NB4 (cell line): ENCODE measurements around the gene PCNX3.

ENCODE experiments used
- DNase-seq: peaks from one replicate; pipeline ENCODE4 v3.0.0; 2010; ENCODE audit warnings: low read depth
- H3K4me3 ChIP-seq: one replicate; pipeline ENCODE4 v1.5.1; 2011; ENCODE audit warnings: mild to moderate bottlenecking, low read depth, low read length, moderate library complexity
- CTCF ChIP-seq: IDR thresholded peaks from one replicate; pipeline ENCODE4 v1.5.1; 2012; ENCODE audit warnings: low read depth, low read length
- MYC ChIP-seq: IDR thresholded peaks from 2 replicates; pipeline ENCODE4 v1.6.1; 2011; ENCODE audit warnings: low read depth, low read length
- POLR2A ChIP-seq: IDR thresholded peaks from 2 replicates; pipeline ENCODE4 v1.6.1; 2011; ENCODE audit warnings: mild to moderate bottlenecking; ENCODE audit not compliant: insufficient read length; ENCODE audit errors: extremely low read depth
- TF ChIP-seq, protein P1 (sequence below): IDR thresholded peaks from 2 replicates; pipeline ENCODE4 v1.6.1; 2011; ENCODE audit warnings: low read depth, low read length

Gene PCNX3

GRCh38 chr11:65649656-65650546, 34.3 kb downstream of the PCNX3 start:
- no peak overlapping the region for H3K4me3 ChIP-seq
- TF ChIP-seq POLR2A (no peak), CTCF (no peak), MYC (no peak)
- TF ChIP-seq, protein P1, sequence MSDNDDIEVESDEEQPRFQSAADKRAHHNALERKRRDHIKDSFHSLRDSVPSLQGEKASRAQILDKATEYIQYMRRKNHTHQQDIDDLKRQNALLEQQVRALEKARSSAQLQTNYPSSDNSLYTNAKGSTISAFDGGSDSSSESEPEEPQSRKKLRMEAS = no peak
- no peak for DNase-seq

DNA sequence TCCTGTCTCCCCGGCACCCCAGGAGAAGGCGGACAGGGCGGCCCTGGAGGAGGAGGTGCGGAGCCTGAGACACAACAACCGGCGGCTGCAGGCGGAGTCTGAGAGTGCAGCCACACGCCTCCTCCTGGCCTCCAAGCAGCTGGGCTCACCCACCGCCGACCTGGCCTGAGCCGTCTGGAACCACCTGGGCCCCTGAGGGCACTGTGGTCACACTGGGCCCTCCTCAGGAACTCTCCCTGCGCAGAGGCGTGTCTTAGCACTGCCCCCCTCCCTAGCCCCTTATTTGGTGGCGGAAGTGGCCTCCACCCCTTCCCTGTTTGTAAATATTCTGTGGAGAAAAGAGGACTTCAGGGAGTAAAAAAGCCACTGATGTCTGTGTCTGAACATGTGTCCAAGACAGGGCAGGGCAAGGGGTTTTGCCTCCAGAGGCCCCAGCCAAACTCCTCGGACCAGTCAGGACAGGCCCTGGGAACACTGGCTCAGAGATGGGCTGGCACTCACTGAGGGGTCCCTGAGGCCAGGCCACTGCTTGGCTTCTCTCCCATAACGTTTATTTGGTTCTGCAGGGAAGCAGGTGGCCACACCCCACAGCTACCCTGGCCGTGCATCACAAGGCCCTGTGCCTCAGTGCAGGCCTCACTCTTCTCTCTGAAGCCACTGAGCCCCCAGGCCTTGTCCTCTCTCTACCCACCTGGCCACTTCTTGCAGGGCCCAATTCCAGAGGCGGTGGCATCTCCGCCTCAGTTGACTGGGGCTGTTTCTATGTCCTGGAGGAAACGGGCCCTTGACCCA, 35.2 kb downstream of the PCNX3 start:
- no peak for TF ChIP-seq POLR2A
- TF ChIP-seq CTCF = no peak
- TF ChIP-seq, protein P1 = no peak
- H3K4me3 ChIP-seq = no peak overlapping the region
- DNase-seq = no peak

- H3K4me3 ChIP-seq = no peak overlapping the region
- no peak for DNase-seq
- no peak for TF ChIP-seq CTCF
- TF ChIP-seq, protein P1 = no peak
- no peak for TF ChIP-seq MYC
- no peak for TF ChIP-seq POLR2A
These were observed 35.7 kb downstream of the PCNX3 start for GRCh38 chr11:65651339-65651588.

- H3K4me3 ChIP-seq = peak overlapping the region; percentile 53
- peak; percentile 15 for DNase-seq
- TF ChIP-seq POLR2A (no peak), CTCF (no peak), MYC (no peak)
- TF ChIP-seq, protein P1 = no peak
These were observed 36.3 kb downstream of the PCNX3 start for GRCh38 chr11:65651589-65652510.

- H3K4me3 ChIP-seq = peak overlapping the region; percentile 66
- TF ChIP-seq, protein P1 = peak; percentile 63
- TF ChIP-seq POLR2A (peak; percentile 56), CTCF (no peak), MYC (peak; percentile 61)
- DNase-seq = peak; percentile 95
These were observed 37.1 kb downstream of the PCNX3 start for GRCh38 chr11:65652511-65653228.
